GM12878 (cell line): ENCODE results near the gene PBOV1.

Experiments
- CBX5 ChIP-seq: sonication (generic); IDR thresholded peaks from 2 replicates; pipeline ENCODE4 v1.6.1; 2016; ENCODE audit warnings: low read depth, moderate library complexity, mild to moderate bottlenecking, inconsistent platforms
- CEBPB ChIP-seq, 2 experiments: fragments of 150-350 bp in 1 of 2; IDR thresholded peaks; 2 replicates each; pipeline ENCODE4 v1.6.1; 2012 to 2014; ENCODE audit warnings: low read depth in 2 of 2, low read length in 2 of 2, borderline replicate concordance in 1 of 2, inconsistent platforms in 1 of 2
- SIN3A ChIP-seq: IDR thresholded peaks from 2 replicates; pipeline ENCODE4 v1.6.1; 2012; ENCODE audit warnings: low read depth, low read length, improper control_type of control experiment

DNA sequence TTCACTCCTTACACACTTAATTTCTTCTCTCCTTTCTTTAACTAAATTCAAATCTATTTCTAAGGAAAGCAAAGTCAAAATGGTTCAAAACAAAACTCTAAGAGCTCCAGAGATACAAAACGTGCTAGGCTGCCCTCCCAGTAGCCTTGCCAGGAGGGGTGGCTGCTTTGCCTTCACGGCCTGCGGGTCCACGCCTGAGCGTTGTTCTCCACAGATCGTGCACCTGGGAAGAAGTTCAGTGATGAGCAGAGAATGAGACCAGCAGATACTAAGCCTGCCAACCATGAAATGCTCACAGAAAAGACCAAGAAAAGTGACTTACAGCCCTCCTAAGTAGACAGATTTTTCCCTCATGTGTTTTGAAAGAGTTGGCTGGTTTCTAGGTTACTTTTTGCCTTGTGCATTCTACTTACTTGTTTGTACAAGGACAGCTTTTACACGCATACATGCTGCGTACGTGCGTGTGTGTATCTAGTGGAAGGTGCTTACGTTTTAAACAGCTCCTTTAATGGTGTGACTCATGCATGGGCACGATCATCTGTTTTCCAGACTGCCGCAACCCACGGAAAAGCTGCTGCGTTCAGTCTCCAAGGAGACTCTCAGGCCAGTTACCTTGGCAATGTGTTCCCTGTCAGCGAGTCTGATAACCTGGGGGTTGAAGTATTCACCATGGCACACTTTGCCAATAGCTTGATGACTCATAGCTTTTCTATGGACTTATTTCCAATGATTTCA lies 32.4 kb upstream of the PBOV1 start:
- TF ChIP-seq CBX5, result no peak
- TF ChIP-seq CEBPB (IDR thresholded peaks at IDR 0.05; ENCODE audit: borderline replicate concordance in 1 of 2, low read depth in 2 of 2, low read length in 2 of 2), result no peak
- no peak for TF ChIP-seq SIN3A
